Neural cell (in vitro differentiated cells): ENCODE results near the gene FUT8. TPM values are rescaled to one million over a fixed set of nuclear protein-coding genes. Genes with fewer than 3 reads are reported as not detected.

Experiments
- H2AFZ ChIP-seq: fragments of 200-600, 300-800 bp; sonication (generic), shearing (Covaris generic); 2 replicates; pipeline ENCODE4 v1.6.0; 2014; ENCODE audit warnings: low read depth, mild to moderate bottlenecking, antibody characterized with exemption, low read length, moderate library complexity
- H3F3A ChIP-seq: fragments of 200-600 bp; shearing (Covaris generic); 2 replicates; pipeline ENCODE4 v1.6.1; 2016; ENCODE audit warnings: mild to moderate bottlenecking, moderate library complexity, mixed read lengths, antibody characterized with exemption, low read length; ENCODE audit not compliant: insufficient read depth, poor library complexity, severe bottlenecking
- H3K27ac ChIP-seq: fragments of 200-600, 300-800 bp; sonication (generic), shearing (Covaris generic); 2 replicates; pipeline ENCODE4 v1.5.1; 2014; ENCODE audit warnings: mild to moderate bottlenecking, low read length, moderate library complexity
- H3K27me3 ChIP-seq: fragments of 300-800, 200-600 bp; sonication (generic), shearing (Covaris generic); 2 replicates; pipeline ENCODE4 v1.6.0; 2014; ENCODE audit warnings: mild to moderate bottlenecking, low read depth, low read length, moderate library complexity; ENCODE audit not compliant: insufficient read depth
- H3K36me3 ChIP-seq: fragments of 300-800, 200-600 bp; sonication (generic), shearing (Covaris generic); 2 replicates; pipeline ENCODE4 v1.5.1; 2014; ENCODE audit warnings: mild to moderate bottlenecking, antibody characterized with exemption, low read length, moderate library complexity; ENCODE audit not compliant: insufficient read depth
- H3K4me2 ChIP-seq: fragments of 300-800, 200-600 bp; sonication (generic), shearing (Covaris generic); 2 replicates; pipeline ENCODE4 v1.6.0; 2014; ENCODE audit warnings: mild to moderate bottlenecking, low read length
- H3K4me3 ChIP-seq: fragments of 300-800, 200-600 bp; sonication (generic), shearing (Covaris generic); 2 replicates; pipeline ENCODE4 v1.5.1; 2014; ENCODE audit warnings: mild to moderate bottlenecking, low read length, moderate library complexity
- H3K79me2 ChIP-seq: fragments of 200-600 bp; shearing (Covaris generic); replicated peaks from 2 replicates; pipeline ENCODE4 v1.6.0; 2014; ENCODE audit warnings: mild to moderate bottlenecking, low read length, moderate library complexity; ENCODE audit not compliant: insufficient read depth
- H3K9ac ChIP-seq: fragments of 300-800, 200-600 bp; sonication (generic), shearing (Covaris generic); 2 replicates; pipeline ENCODE4 v1.6.1; 2016; ENCODE audit warnings: mild to moderate bottlenecking, low read length, mixed read lengths
- H3K9me2 ChIP-seq: fragments of 200-600 bp; shearing (Covaris generic); 2 replicates; pipeline ENCODE4 v1.6.1; 2016; ENCODE audit warnings: mild to moderate bottlenecking, low read length, mixed read lengths; ENCODE audit not compliant: insufficient read depth
- H3K9me3 ChIP-seq: fragments of 200-600, 300-800 bp; sonication (generic), shearing (Covaris generic); 2 replicates; pipeline ENCODE4 v1.6.1; 2016; ENCODE audit warnings: mild to moderate bottlenecking, mixed run types, low read length, moderate library complexity, mixed read lengths
- H4K20me1 ChIP-seq: fragments of 200-600 bp; shearing (Covaris generic); 2 replicates; pipeline ENCODE4 v1.6.1; 2016; ENCODE audit warnings: mild to moderate bottlenecking, mixed run types; ENCODE audit not compliant: insufficient read depth
- CTCF ChIP-seq: fragments of 450-650 bp; IDR thresholded peaks from 2 replicates; pipeline ENCODE4 v1.5.1; 2014; ENCODE audit warnings: antibody characterized with exemption, mild to moderate bottlenecking, moderate library complexity; ENCODE audit not compliant: poor library complexity, severe bottlenecking
- EP300 ChIP-seq: fragments of 450-650 bp; conservative IDR thresholded peaks from 2 replicates; pipeline ENCODE4 v1.6.1; 2014; ENCODE audit warnings: antibody characterized with exemption, mild to moderate bottlenecking, moderate library complexity; ENCODE audit not compliant: poor library complexity, severe bottlenecking
- EZH2 ChIP-seq: fragments of 200-600, 300-800 bp; shearing (Covaris generic), sonication (generic); IDR thresholded peaks from 2 replicates; pipeline ENCODE4 v1.6.1; 2014; ENCODE audit warnings: antibody characterized with exemption, low read length, borderline replicate concordance, mild to moderate bottlenecking; ENCODE audit not compliant: insufficient read depth, poor library complexity, severe bottlenecking
- MXI1 ChIP-seq: fragments of 450-650 bp; conservative IDR thresholded peaks from 2 replicates; pipeline ENCODE4 v1.6.1; 2014; ENCODE audit warnings: antibody characterized with exemption, mild to moderate bottlenecking; ENCODE audit not compliant: poor library complexity, severe bottlenecking
- POLR2AphosphoS5 ChIP-seq: IDR thresholded peaks from 2 replicates; pipeline ENCODE4 v1.6.1; 2012
- RAD21 ChIP-seq: fragments of 450-650 bp; conservative IDR thresholded peaks from 2 replicates; pipeline ENCODE4 v1.6.1; 2014; ENCODE audit warnings: antibody characterized with exemption, mild to moderate bottlenecking, moderate library complexity
- REST ChIP-seq: IDR thresholded peaks from 2 replicates; pipeline ENCODE4 v1.6.1; 2012; ENCODE audit warnings: borderline replicate concordance
- SMC3 ChIP-seq: fragments of 450-650 bp; conservative IDR thresholded peaks from 2 replicates; pipeline ENCODE4 v1.6.1; 2014; ENCODE audit warnings: antibody characterized with exemption, mild to moderate bottlenecking, moderate library complexity; ENCODE audit not compliant: poor library complexity
- TAF1 ChIP-seq: IDR thresholded peaks from 2 replicates; pipeline ENCODE4 v1.6.1; 2012; ENCODE audit warnings: low read depth
- polyA plus RNA-seq: library from polyadenylated mRNA; depleted of rRNA; stranded (reverse); fragments of >200 nt; gene quantifications from 2 replicates; pipeline ENCODE4 v1.2.3, GENCODE V29; 2014

The FUT8 gene
- polyA plus RNA-seq, 1 donor from 2014 or later: 72.8 TPM

- H3K9ac ChIP-seq: no peak overlapping the region
- no peaks in the 10 kb centered on the region for H3K27me3 ChIP-seq
- no peak overlapping the region for H3K27ac ChIP-seq
- H3F3A ChIP-seq: no peaks in the 10 kb centered on the region
- TF ChIP-seq CTCF (no peak), EZH2 (no peak), POLR2AphosphoS5 (no peak), SMC3 (no peak), MXI1 (no peak), RAD21 (no peak), REST (no peak), EP300 (no peak), TAF1 (no peak)
- no peaks in the 10 kb centered on the region for H3K9me2 ChIP-seq
- no peaks in the 10 kb centered on the region for H3K79me2 ChIP-seq
- peaks cover 12% of the 10 kb centered on the region for H3K36me3 ChIP-seq
- no peak overlapping the region for H3K4me2 ChIP-seq
- no peaks in the 10 kb centered on the region for H4K20me1 ChIP-seq
- H2AFZ ChIP-seq: no peak overlapping the region
- H3K4me3 ChIP-seq: no peak overlapping the region
- H3K9me3 ChIP-seq: no peaks in the 10 kb centered on the region
Measured at GRCh38 chr14:65728604-65729003, 316.1 kb downstream of the FUT8 start.

GRCh38 chr14:65729566-65729965 lies 317.0 kb downstream of the FUT8 start:
- no peak for TF ChIP-seq EP300
- TF ChIP-seq TAF1: no peak
- no peak for TF ChIP-seq MXI1
- TF ChIP-seq EZH2: no peak
- no peak for TF ChIP-seq POLR2AphosphoS5
- TF ChIP-seq REST: no peak
- no peak for TF ChIP-seq RAD21
- no peak for TF ChIP-seq SMC3
- no peak for TF ChIP-seq CTCF
- no peak overlapping the region for H3K4me3 ChIP-seq
- no peak overlapping the region for H3K27ac ChIP-seq
- no peaks in the 10 kb centered on the region for H3K79me2 ChIP-seq
- peaks cover 10% of the 10 kb centered on the region for H3K36me3 ChIP-seq
- H4K20me1 ChIP-seq: no peaks in the 10 kb centered on the region
- H3K4me2 ChIP-seq: no peak overlapping the region
- no peaks in the 10 kb centered on the region for H3K27me3 ChIP-seq
- H3F3A ChIP-seq: no peaks in the 10 kb centered on the region
- H3K9ac ChIP-seq: no peak overlapping the region
- H3K9me3 ChIP-seq: no peaks in the 10 kb centered on the region
- H3K9me2 ChIP-seq: no peaks in the 10 kb centered on the region
- H2AFZ ChIP-seq: no peak overlapping the region
